Heart left ventricle (tissue), 16 donors: ENCODE results near the gene TPSD1. TPM values are rescaled to one million over a fixed set of nuclear protein-coding genes. Genes with fewer than 3 reads are reported as not detected.
"Not testable (repeated sequence)": the region's sequence is repeated elsewhere in the genome, so short reads cannot be mapped to it uniquely, and the experiment has no call there.

Source experiments
- ATAC-seq, 4 donors: fragments of 200-7000 bp; cut with Tn5 transposase; one replicate each; pipeline ENCODE4 v1.9.1; 2020 to 2022; ENCODE audit warnings: moderate library complexity in 4 of 4, mild to moderate bottlenecking in 3 of 4, moderate number of reproducible peaks in 1 of 4
- DNase-seq, 5 donors: peaks; one replicate each; pipeline ENCODE4 v3.0.0-alpha.2; 2020
- H3K27ac ChIP-seq, 12 donors: fragments of 200-600 bp; sonication (generic) in 4 of 12; one replicate each; pipeline versions ENCODE4 v1.5.0 to v1.8.0; 2016 to 2022; ENCODE audit warnings: mild to moderate bottlenecking in 2 of 12
- H3K27me3 ChIP-seq, 9 donors: fragments of 200-600 bp; sonication (generic) in 2 of 9; one replicate each; pipeline versions ENCODE4 v1.5.1 to v1.8.0; 2016 to 2022; ENCODE audit warnings: mild to moderate bottlenecking in 3 of 9
- H3K36me3 ChIP-seq, 9 donors: fragments of 200-600 bp; sonication (generic) in 2 of 9; one replicate each; pipeline versions ENCODE4 v1.5.0 to v1.8.0; 2018 to 2022; ENCODE audit warnings: mild to moderate bottlenecking in 2 of 9
- H3K4me1 ChIP-seq, 12 donors: fragments of 200-600 bp; sonication (generic) in 4 of 12; one replicate each; pipeline versions ENCODE4 v1.5.0 to v1.8.0; 2016 to 2022; ENCODE audit warnings: mild to moderate bottlenecking in 3 of 12
- H3K4me3 ChIP-seq, 12 donors: fragments of 200-600 bp; sonication (generic) in 4 of 12; one replicate each; pipeline versions ENCODE4 v1.5.0 to v1.8.0; 2017 to 2022; ENCODE audit warnings: mild to moderate bottlenecking in 9 of 12, moderate library complexity in 4 of 12
- H3K9me3 ChIP-seq, 12 donors: fragments of 200-600 bp; sonication (generic) in 4 of 12; one replicate each; pipeline versions ENCODE4 v1.5.0 to v1.8.0; 2016 to 2022; ENCODE audit warnings: mild to moderate bottlenecking in 1 of 12
- POLR2A ChIP-seq, 2 donors: fragments of 450-650 bp; IDR thresholded peaks; one replicate each; pipeline ENCODE4 v1.6.1; 2017; ENCODE audit warnings: antibody characterized with exemption in 2 of 2, mild to moderate bottlenecking in 2 of 2, moderate library complexity in 2 of 2
- WGBS, 4 donors: extraction: QIAGEN DNeasy Blood & Tissue Kit in 2 of 4; methylation state at CpG; one replicate each; pipeline versions ENCODE4 v1.1.5 to v1.1.7; 2013 to 2018; 5-methylcytosine and 5-hydroxymethylcytosine counted together
- intact Hi-C, 10 donors: fragments of 100-400 bp; cut with DNase I; formaldehyde crosslinking; loops; one replicate each; pipeline versions ENCODE4 v1.11.1 to v1.14.2; 2022
- polyA plus RNA-seq, 2 donors: library from polyadenylated mRNA; stranded (reverse); fragments of 200-250 nt; gene quantifications; one replicate each; pipeline ENCODE4 v1.2.3, GENCODE V29; 2013
- total RNA-seq, 9 donors: library from RNA; depleted of rRNA in 2 of 9; stranded (reverse); fragments of >200 nt in 2 of 9; fragmentation: NEBNext Ultra II Directional in 3 of 9; extraction: Animal tissue kit (Norgen Biotek cat#: 25700) in 3 of 9; gene quantifications; one replicate each; pipeline versions ENCODE4 v1.1.0 to v1.2.4, GENCODE V29; 2016 to 2023
- donor health status: ischemic (EF 13 %, LVEDD 7.1; RV severe dilation, severe dysfunction).
- donor health status: healthy with polysubstance abuse.
- donor health status: DM: no; HTN: yes; CAD: no.
- donor health status: DM: no; HTN: no; CAD: no.
- donor health status: ischemic (EF 25% LVEDD 6.9; RV normal size, moderate dysfunction).
- donor health status: ischemic (EF 25% LVEDD 5.7; RV mildly dilated, moderate dysfunction).
- donor health status: healthy.
- donor health status: DM: yes; HTN: yes; CAD: no.
- donor health status: ischemic (EF 35%, LVEDD 5.7; RV mildly dilated, moderate dysfunction).
- donor health status: nonischemic (EF 11% LVEDD 7.7; RV severe dilation, severe dysfunction).
- donor health status: DM: yes; HTN: yes; CAD: no.
- donor health status: PGD.
- donor health status: ischemic (EF 29% LVEDD 5.4; RV normal size, mild dysfunction).
- donor health status: nonischemic (EF 23%, LVEDD 6.1; RV moderate dilation, normal function).

TPSD1 gene
- total and polyA plus RNA-seq, 11 donors = 0.17 to 0.38 TPM; not detected in 9

- WGBS, 4 donors = no CpG with 5 or more reads among the region's 47 CpGs
- H3K27ac ChIP-seq, H3K4me3 ChIP-seq, H3K9me3 ChIP-seq, intact Hi-C loops, H3K27me3 ChIP-seq, H3K4me1 ChIP-seq, H3K36me3 ChIP-seq, DNase-seq: not testable (repeated sequence)
- peak in 3 of 4 donors; percentile 44 to 73 (median 62) for ATAC-seq
These were observed 23.7 kb upstream of the TPSD1 start for GRCh38 chr16:1232049-1232748.

GRCh38 chr16:1236659-1237058 is 19.2 kb upstream of the TPSD1 start:
- ATAC-seq = peak in 3 of 4 donors; percentile 44 to 67 (median 58)
- H3K4me1 ChIP-seq, DNase-seq, H3K9me3 ChIP-seq, H3K27me3 ChIP-seq, H3K27ac ChIP-seq, intact Hi-C loops, H3K4me3 ChIP-seq, H3K36me3 ChIP-seq: not testable (repeated sequence)
- no CpG with 5 or more reads among the region's 29 CpGs for WGBS, 4 donors

GRCh38 chr16:1237990-1238389 is 17.9 kb upstream of the TPSD1 start:
- DNase-seq (peak in 1 of 5 donors; percentile 6), ATAC-seq (no peak)
- intact Hi-C loops = no loop called here
- 80 to 87% (median 83%) methylated on average over 9 of the region's 9 CpGs for WGBS, 4 donors
- Histone ChIP-seq H3K27me3 (no peaks in the 10 kb centered on the region), H3K9me3 (no peaks in the 10 kb centered on the region), H3K4me1 (no peaks in the 10 kb centered on the region), H3K4me3 (no peak overlapping the region), H3K36me3 (no peaks in the 10 kb centered on the region), H3K27ac (no peak overlapping the region)
- no peak for TF ChIP-seq POLR2A (IDR thresholded peaks at IDR 0.05)

GRCh38 chr16:1238909-1239308 is 17.0 kb upstream of the TPSD1 start:
- ATAC-seq (peak in 2 of 4 donors; percentile 8 to 21), DNase-seq (peak in 2 of 5 donors; percentile 5 to 14)
- H3K4me1 ChIP-seq, H3K9me3 ChIP-seq, H3K27ac ChIP-seq, H3K4me3 ChIP-seq, intact Hi-C loops, H3K36me3 ChIP-seq, H3K27me3 ChIP-seq: not testable (repeated sequence)
- WGBS, 4 donors = 51 to 72% (median 63%) methylated on average over 14 to 20 of the region's 23 CpGs

GRCh38 chr16:1239575-1239974 is 16.3 kb upstream of the TPSD1 start:
- H3K27ac ChIP-seq, H3K4me1 ChIP-seq, H3K27me3 ChIP-seq, H3K36me3 ChIP-seq, intact Hi-C loops, H3K4me3 ChIP-seq, H3K9me3 ChIP-seq, ATAC-seq: not testable (repeated sequence)
- DNase-seq = peak in 3 of 5 donors; percentile 1 to 17 (median 3)
- 79 to 89% (median 84%) methylated on average over 6 to 9 of the region's 9 CpGs for WGBS, 4 donors

GRCh38 chr16:1240436-1240835 is 15.4 kb upstream of the TPSD1 start, which contains the start of gene TPSAB1:
TPSAB1 (plus strand) TSS chr16:1240705; CDS start chr16:1240939, 234 bp downstream.
- H3K36me3 ChIP-seq, H3K27ac ChIP-seq, intact Hi-C loops, DNase-seq, H3K4me1 ChIP-seq, H3K4me3 ChIP-seq, ATAC-seq, H3K9me3 ChIP-seq: not testable (repeated sequence)
- 54 to 57% (median 57%) methylated on average over 6 to 7 of the region's 12 CpGs; no CpG with 5 or more reads in 1 of the 4 donors for WGBS, 4 donors
- H3K27me3 ChIP-seq = peaks cover 0 to 13% (median 3%) of the 10 kb centered on the region in 9 donors

- H3K36me3 ChIP-seq, intact Hi-C loops, H3K9me3 ChIP-seq, H3K4me3 ChIP-seq, H3K4me1 ChIP-seq, H3K27ac ChIP-seq: not testable (repeated sequence)
- 81% methylated on average over 12 of the region's 15 CpGs; no CpG with 5 or more reads in 2 of the 4 donors for WGBS, 4 donors
- DNase-seq (peak in 1 of 5 donors; percentile 10), ATAC-seq (peak in 1 of 4 donors; percentile 24)
- peaks cover 0 to 18% (median 3%) of the 10 kb centered on the region in 9 donors for H3K27me3 ChIP-seq
These were observed 14.8 kb upstream of the TPSD1 start for GRCh38 chr16:1241081-1241480.

GRCh38 chr16:1243363-1243762 is 12.5 kb upstream of the TPSD1 start:
- H3K36me3 ChIP-seq, DNase-seq, ATAC-seq, H3K4me3 ChIP-seq, H3K9me3 ChIP-seq, H3K4me1 ChIP-seq, intact Hi-C loops, H3K27ac ChIP-seq: not testable (repeated sequence)
- H3K27me3 ChIP-seq = peaks cover 0 to 23% (median 3%) of the 10 kb centered on the region in 9 donors
- WGBS, 4 donors = 50 to 74% (median 63%) methylated on average over 6 to 7 of the region's 11 CpGs

GRCh38 chr16:1243907-1244850 is 11.7 kb upstream of the TPSD1 start:
- H3K4me3 ChIP-seq, H3K36me3 ChIP-seq, intact Hi-C loops, H3K27ac ChIP-seq, H3K9me3 ChIP-seq, H3K4me1 ChIP-seq, ATAC-seq: not testable (repeated sequence)
- 59 to 66% (median 63%) methylated on average over 11 to 30 of the region's 32 CpGs for WGBS, 4 donors
- H3K27me3 ChIP-seq = peaks cover 0 to 23% (median 3%) of the 10 kb centered on the region in 9 donors
- DNase-seq = peak in 2 of 5 donors; percentile 17 to 21
